Left lung (tissue), 10 donors: ENCODE results near the gene RAPGEF2. TPM values are rescaled to one million over a fixed set of nuclear protein-coding genes. Genes with fewer than 3 reads are reported as not detected.
"Not testable (repeated sequence)": the region's sequence is repeated elsewhere in the genome, so short reads cannot be mapped to it uniquely, and the experiment has no call there.

ENCODE experiments used
- ATAC-seq: fragments of 200-7000 bp; cut with Tn5 transposase; one replicate; pipeline ENCODE4 v1.9.1; 2020; ENCODE audit warnings: moderate library complexity
- DNase-seq, 4 donors: peaks; one replicate each; pipeline ENCODE4 v3.0.0-alpha.2; 2013 to 2020
- H3K27ac ChIP-seq, 2 donors: fragments of 200-600 bp; sonication (generic) in 1 of 2; one replicate each; pipeline versions ENCODE4 v1.5.0 to v1.8.0; 2020 to 2021
- H3K27me3 ChIP-seq, 2 donors: fragments of 200-600 bp; sonication (generic) in 1 of 2; one replicate each; pipeline versions ENCODE4 v1.5.0 to v1.8.0; 2020 to 2021
- H3K36me3 ChIP-seq, 2 donors: fragments of 200-600 bp; sonication (generic) in 1 of 2; one replicate each; pipeline versions ENCODE4 v1.5.0 to v1.8.0; 2020 to 2021
- H3K4me1 ChIP-seq, 2 donors: fragments of 200-600 bp; one replicate each; pipeline ENCODE4 v1.8.0; 2021
- H3K4me3 ChIP-seq, 2 donors: fragments of 200-600 bp; sonication (generic) in 1 of 2; one replicate each; pipeline versions ENCODE4 v1.5.0 to v1.8.0; 2020 to 2021; ENCODE audit warnings: mild to moderate bottlenecking in 1 of 2
- H3K9me3 ChIP-seq, 2 donors: fragments of 200-600 bp; sonication (generic) in 1 of 2; one replicate each; pipeline versions ENCODE4 v1.5.0 to v1.8.0; 2020 to 2021
- intact Hi-C, 2 donors: fragments of 100-400 bp; cut with DNase I; formaldehyde crosslinking; loops; one replicate each; pipeline versions ENCODE4 v1.11.2 to v1.14.2; 2022
- polyA plus RNA-seq, 6 donors: library from polyadenylated mRNA; unstranded; fragments of 120-200 nt; gene quantifications; one replicate each; pipeline ENCODE4 v1.2.1, GENCODE V29; 2013; ENCODE audit not compliant: insufficient read length in 6 of 6
- total RNA-seq, 2 donors: library from RNA; stranded (reverse); fragmentation: NEBNext Ultra II Directional; extraction: Animal tissue kit (Norgen Biotek cat#: 25700); gene quantifications; one replicate each; pipeline ENCODE4 v1.2.1, GENCODE V29; 2021
- TF ChIP-seq, protein P1 (sequence below), 2 donors: fragments of 200-600 bp; sonication (generic) in 1 of 2; IDR thresholded peaks; one replicate each; pipeline versions ENCODE4 v1.5.0 to v1.8.0; 2021; ENCODE audit warnings: antibody characterized with exemption in 2 of 2
- donor health status: DM: no; HTN: yes; CAD: no.
- donor health status: DM: no; HTN: no; CAD: no.

RAPGEF2 gene
- total and polyA plus RNA-seq, 8 donors, result 39.9 to 52.0 (median 45.4) TPM

DNA sequence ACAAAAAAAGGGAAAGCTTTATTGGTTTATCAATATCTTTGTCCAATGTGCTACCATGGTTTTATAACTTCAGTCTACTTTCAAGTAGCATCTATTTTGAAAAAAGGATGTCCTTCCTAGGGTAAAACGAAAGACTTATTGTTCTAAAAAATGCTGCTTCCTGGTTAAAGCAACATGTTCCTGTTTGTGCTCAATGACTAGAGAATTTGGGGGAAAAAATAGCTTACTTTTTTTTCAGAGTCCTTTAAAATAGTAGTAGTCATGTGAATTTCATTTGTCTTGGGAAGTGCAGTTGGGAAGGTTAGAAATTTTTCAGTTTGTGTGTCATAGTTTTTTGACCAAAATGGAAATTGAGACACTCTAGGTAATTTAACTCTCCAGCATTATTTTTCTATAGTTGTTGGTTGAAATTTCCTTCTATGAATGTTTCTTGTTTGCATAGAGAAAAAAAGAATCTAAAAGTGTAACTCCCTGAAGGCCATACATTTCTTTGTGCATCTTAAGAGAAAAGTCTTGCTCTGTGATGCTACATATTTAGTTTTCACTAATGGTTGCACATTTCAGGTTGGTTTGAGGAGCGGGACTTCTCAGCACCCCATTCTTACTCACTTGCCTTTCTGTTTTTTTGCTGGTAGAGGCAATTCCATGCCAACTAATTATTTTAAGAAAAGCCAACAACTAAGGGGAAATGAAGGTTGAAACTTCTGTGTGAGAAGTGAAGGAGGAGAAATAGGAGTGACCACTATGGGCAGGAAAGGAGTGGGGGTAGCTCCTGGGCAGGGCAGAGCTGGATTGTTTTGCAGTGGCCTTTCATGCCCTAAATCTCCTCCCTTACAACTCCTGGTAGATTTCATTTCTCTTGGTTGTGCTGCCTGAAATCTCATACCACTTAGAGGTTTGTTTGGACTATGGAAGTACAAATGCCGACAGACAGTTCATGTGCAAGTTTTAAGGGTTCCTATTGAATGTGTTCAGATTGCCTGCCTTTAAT, 76.4 kb downstream of the RAPGEF2 start:
- Histone ChIP-seq H3K27ac (peak overlapping the region in 1 of 2 donors; percentile 53), H3K27me3 (no peaks in the 10 kb centered on the region), H3K9me3 (no peaks in the 10 kb centered on the region), H3K4me3 (no peak overlapping the region), H3K4me1 (peaks cover 17 to 67% of the 10 kb centered on the region in 2 donors), H3K36me3 (no peaks in the 10 kb centered on the region)
- TF ChIP-seq, protein P1, sequence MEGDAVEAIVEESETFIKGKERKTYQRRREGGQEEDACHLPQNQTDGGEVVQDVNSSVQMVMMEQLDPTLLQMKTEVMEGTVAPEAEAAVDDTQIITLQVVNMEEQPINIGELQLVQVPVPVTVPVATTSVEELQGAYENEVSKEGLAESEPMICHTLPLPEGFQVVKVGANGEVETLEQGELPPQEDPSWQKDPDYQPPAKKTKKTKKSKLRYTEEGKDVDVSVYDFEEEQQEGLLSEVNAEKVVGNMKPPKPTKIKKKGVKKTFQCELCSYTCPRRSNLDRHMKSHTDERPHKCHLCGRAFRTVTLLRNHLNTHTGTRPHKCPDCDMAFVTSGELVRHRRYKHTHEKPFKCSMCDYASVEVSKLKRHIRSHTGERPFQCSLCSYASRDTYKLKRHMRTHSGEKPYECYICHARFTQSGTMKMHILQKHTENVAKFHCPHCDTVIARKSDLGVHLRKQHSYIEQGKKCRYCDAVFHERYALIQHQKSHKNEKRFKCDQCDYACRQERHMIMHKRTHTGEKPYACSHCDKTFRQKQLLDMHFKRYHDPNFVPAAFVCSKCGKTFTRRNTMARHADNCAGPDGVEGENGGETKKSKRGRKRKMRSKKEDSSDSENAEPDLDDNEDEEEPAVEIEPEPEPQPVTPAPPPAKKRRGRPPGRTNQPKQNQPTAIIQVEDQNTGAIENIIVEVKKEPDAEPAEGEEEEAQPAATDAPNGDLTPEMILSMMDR (IDR thresholded peaks at IDR 0.05), result no peak
- intact Hi-C loops, result loop anchor here in 1 of 2 donors (10.0 kb wide), 1 partner anchor 324 kb away; no protein-coding TSS in a partner anchor
- ATAC-seq (no peak), DNase-seq (no peak)

DNA sequence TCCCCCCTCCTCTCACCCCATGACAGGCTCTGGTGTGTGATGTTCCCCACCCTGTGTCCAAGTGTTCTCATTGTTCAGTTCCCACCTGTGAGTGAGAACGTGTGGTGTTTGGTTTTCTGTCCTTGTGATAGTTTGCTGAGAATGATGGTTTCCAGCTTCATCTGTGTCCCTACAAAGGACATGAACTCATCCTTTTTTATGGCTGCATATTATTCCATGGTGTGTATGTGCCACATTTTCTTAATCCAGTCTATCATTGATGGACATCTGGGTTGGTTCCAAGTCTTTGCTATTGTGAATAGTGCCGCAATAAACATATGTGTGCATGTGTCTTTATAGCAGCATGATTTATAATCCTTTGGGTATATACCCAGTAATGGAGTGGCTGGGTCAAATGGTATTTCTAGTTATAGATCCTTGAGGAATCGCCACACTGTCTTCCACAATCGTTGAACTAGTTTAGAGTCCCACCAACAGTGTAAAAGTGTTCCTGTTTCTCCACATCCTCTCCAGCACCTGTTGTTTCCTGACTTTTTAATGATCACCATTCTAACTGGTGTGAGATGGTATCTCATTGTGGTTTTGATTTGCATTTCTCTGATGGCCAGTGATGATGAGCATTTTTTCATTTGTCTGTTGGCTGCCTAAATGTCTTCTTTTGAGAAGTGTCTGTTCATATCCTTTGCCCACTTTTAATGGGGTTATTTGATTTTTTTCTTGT, 81.2 kb downstream of the RAPGEF2 start:
- H3K27ac ChIP-seq, H3K27me3 ChIP-seq, H3K4me3 ChIP-seq, ATAC-seq, H3K36me3 ChIP-seq, intact Hi-C loops, DNase-seq, H3K9me3 ChIP-seq: not testable (repeated sequence)
- peaks cover 3 to 20% of the 10 kb centered on the region in 2 donors for H3K4me1 ChIP-seq

DNA sequence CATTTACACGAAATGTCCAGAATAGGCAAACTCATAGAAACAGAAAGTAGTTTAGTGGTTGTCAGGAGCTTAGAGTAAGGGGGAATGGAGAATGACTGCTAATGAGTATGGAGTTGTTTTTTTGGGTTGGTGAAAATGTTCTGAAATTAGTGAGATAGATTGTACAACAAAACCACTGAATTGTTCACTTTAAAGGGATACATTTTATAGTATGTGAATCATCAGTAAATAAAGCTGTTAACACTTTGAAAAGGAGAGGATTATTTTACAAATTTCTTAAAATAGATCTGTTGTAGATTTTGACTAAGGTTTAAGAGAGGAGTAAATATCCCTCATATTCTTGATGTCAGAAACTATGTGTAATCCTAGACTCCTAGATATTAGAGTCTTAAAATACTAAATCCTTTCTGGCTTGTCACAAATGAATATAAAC, 82.7 kb downstream of the RAPGEF2 start:
- Histone ChIP-seq H3K4me1 (peaks cover 0 to 4% of the 10 kb centered on the region in 2 donors), H3K9me3 (no peaks in the 10 kb centered on the region), H3K4me3 (no peak overlapping the region), H3K27me3 (no peaks in the 10 kb centered on the region), H3K36me3 (no peaks in the 10 kb centered on the region), H3K27ac (no peak overlapping the region)
- no peak for DNase-seq
- no peak for ATAC-seq
- intact Hi-C loops, result no loop called here
- TF ChIP-seq, protein P1 (IDR thresholded peaks at IDR 0.05), result no peak

DNA sequence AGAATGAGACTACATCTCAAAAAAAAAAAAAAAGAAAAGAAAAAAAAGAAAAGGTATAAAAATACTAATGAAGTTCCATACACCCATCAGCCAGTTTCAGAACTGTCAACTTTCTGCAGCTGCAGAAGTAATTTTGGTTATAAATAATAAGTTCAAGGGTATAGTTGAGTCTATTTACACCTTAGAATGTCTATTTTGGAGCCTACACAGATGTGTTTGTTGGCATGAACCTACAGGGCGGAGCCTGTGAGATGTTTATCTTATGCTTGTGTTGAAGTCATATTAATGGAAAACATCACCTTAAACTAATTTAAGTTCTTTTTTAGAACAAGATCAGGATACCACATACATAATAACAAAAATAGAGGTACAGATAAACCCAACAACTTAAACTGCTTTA, 85.8 kb downstream of the RAPGEF2 start:
- no peak for ATAC-seq
- TF ChIP-seq, protein P1 (IDR thresholded peaks at IDR 0.05), result no peak
- no peaks in the 10 kb centered on the region for H3K9me3 ChIP-seq
- no peak for DNase-seq
- H3K27ac ChIP-seq, result no peak overlapping the region
- H3K36me3 ChIP-seq, result no peaks in the 10 kb centered on the region
- intact Hi-C loops, result no loop called here
- no peaks in the 10 kb centered on the region for H3K27me3 ChIP-seq
- no peaks in the 10 kb centered on the region for H3K4me1 ChIP-seq
- H3K4me3 ChIP-seq, result no peak overlapping the region

DNA sequence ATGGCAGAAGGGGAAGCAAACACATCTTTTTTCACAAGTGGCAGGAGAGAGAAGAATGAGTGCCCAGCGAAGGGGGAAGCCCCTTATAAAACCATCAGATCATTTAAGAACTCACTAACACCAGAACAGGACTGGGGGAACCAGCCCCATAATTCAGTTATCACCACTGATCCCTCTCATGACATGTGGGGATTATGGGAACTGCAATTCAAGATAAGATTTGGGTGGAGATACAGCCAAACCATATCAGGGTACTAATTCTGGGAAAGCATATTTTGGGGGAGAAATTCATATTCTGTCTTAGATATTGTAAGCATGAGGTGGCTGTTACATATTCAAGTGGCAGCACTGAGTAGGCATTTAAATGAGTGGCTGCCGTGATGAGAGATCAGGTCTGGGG, 87.8 kb downstream of the RAPGEF2 start:
- Histone ChIP-seq H3K4me1 (no peaks in the 10 kb centered on the region), H3K4me3 (no peak overlapping the region), H3K9me3 (no peaks in the 10 kb centered on the region), H3K36me3 (no peaks in the 10 kb centered on the region), H3K27me3 (no peaks in the 10 kb centered on the region), H3K27ac (no peak overlapping the region)
- TF ChIP-seq, protein P1 (IDR thresholded peaks at IDR 0.05), result no peak
- intact Hi-C loops, result no loop called here
- ATAC-seq (no peak), DNase-seq (no peak)
